DMS114 treated with DMSO at 0.1 percent for 48 hours (cell line): Measurements from ENCODE around the gene EPAS1.

Experiments used
- DNase-seq: peaks from one replicate; lab custom pipeline; 2025; ENCODE audit not compliant: unreplicated experiment; lab: John Stamatoyannopoulos, UW

Gene EPAS1

GRCh38 chr2:46435353-46435752, 138.1 kb downstream of the EPAS1 start:
- no peak for DNase-seq

DNA sequence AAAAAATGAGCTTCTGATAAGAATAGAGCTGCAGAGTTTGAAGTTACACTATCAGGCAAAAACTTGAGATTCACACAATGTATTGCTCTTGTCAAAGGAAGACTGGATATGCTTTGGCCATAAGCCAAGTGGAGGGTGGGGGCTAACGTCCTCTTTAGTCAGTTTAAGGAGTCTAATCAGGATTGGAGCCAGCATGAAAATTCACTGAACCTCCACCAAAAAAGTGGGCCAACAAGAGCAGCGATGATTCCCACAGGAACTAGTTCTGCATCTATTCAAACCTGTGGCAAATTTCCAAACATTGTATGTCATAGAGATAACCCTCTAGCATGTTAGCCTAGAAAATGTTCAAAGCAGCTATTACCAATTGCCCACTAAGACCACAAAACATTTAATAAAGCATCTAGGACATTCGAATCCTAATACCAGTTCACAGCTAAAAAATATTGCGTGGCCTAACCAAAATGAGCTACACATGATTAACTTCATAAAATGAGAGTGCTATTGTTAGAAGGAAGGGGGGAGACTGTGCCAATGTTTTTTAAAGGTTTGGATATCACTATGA, 138.7 kb downstream of the EPAS1 start:
- DNase-seq = no peak
